ENCODE results near the gene DNMT3A.

Gene DNMT3A

DNA sequence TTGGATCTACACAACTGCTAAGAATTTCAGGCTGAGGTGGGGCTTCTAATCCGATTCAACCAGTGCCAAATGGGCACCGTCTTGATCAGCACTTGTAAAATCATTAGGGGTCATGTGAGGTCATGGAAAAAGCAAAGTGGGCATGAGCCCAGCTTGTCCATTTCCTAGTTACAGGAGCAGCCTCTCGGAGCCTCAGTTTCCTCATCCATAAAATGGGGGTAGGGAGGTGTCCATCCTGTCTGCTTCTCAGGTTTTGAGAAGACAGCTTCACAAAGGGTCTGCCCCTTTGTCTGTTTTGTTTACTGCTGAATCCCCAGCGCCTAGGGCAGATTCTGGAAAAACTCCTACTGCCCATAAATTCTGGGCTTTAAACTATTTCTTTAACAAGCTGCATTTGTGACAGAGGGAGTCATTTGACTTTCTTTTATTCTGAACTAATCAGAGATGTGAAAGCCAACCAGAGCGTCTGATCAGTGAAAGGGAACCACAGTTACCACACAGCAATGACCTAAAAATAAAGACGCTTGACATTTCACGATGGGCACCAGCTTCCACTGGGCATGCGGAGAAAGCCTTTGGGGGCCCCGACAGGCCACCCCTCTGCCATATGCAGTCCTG, 38.9 kb downstream of the DNMT3A start:
- no peak for DNase-seq

DNA sequence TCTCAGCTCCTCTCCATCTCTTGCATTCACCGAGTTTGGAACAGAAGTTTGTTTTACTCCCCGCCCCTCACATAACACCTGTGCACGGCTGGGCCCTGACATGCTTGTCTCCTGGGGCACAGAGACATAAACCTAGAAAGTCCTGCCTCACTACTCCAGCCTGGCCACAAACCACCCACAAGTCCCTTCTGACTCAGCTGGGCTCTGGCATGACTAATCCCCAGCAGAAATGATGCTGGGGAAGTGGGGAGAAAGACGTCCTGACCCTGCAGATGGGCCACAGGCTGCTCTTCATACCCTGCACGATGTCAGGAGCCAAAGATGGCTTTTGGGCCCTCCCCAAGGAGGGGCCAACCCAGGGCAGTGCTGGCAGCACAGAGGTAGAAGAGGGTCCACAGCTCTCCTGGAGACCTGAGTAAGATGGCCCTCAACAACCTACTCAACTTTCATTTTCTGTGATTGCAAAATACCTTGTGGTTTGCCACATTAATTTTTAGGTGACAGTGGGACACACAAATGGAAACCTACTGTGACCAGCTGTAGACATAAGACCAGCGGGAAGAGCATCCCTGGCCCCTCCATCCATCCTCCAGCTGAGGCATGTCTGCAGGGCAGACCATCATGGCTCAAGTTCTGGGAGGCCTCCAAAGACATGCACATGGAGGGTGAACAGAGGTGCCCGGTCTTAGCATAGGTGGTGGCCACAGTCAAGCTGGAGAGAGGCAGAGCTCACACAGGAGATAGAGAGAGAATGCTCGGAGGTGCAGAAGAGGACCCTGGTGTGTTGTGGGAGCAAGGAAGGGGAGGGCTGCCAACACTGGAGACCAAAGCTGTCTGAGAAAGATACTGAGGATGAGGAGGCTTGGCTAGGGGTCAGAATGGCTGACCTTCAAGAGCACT, 40.0 kb downstream of the DNMT3A start:
- DNase-seq: no peak

DNA sequence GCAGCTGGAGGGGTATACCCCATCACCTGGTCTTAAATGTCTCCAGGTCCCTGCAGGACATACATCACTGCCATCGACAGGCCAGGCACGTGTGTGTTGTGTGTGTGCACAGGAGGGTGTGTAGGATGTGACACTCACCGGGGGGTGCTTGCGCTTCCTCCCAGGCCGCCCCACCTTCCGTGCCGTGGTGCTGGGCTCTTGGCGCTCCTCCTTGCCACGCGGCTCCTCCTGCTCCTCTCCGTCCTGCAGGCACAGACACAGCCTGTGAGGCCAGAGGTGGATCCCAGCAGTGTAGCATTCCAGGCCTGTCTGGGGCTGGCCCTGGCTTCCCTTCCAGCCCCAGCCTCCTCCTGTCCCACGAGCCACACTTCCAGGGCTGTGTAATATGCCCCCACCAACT, 41.7 kb downstream of the DNMT3A start:
- no peak for DNase-seq

DNA sequence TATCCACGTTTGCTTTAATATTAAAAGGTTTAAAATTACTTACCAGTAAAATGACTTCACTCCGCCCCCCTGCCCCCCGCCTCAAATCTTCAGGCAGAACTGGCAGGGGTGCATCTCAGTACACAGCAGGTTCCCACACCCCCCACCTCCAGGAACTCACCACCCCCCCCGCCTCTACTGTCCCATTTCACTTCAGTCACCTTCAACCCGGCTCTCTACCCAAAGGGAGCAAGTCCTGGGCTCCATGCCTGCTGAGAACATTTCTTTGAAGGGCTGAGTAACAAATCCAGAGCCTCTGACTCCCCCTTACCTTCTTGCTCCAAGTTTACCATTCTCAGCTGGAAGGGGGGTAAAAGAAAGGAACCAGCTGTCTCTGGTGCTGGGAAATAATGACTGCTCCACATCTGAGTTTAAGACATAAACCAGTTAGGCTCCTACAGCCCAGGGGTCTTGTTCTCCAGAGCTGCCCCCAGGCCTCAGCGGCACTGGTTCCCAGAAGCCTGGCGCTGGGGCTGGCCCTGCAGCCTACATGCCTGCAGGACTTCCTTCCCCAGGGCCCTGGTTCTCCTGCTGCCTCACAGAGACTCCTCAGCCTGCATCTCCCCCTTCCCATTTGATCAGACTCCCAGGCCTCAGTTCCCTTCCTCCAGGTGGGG, 42.8 kb downstream of the DNMT3A start:
- no peak for DNase-seq

DNA sequence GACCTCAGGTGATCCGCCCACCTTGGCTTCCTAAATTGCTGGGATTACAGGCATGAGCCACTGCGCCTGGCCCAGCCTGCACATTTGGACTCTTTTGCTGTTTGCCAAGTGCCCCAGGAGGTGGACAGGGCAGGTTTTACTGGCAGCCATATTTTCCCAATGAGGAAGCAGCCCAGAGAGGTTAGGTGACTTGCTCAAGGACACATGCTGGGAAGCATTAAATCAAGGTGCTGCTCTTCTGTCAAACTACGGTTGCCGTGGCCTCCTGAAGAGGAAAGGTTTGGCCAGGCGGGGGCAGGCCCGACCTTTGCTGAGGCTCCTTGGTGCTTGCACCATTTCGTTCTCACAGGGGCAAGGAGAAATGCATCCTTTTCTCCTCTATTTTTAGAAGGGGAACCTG, 44.0 kb downstream of the DNMT3A start:
- DNase-seq: no peak

DNA sequence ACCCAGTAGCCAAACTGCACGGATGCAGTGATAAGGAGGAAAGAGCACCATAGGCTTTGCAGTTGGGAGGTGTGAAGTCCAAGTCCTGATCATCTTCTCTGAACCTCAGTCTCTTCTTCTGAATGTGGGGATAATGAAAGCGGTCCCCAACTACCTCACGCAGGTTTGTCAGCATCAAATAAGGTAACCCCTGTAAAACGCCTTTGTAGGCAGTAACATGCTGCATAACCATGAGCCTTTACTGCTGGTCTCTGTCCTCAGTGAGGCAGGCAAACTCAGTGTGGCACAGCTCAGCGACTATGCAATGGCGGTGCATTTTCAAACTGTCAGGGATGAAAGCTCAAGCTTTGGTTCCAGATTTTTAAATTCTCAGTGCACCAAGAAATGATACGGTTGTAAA, 46.1 kb downstream of the DNMT3A start:
- no peak for DNase-seq

DNA sequence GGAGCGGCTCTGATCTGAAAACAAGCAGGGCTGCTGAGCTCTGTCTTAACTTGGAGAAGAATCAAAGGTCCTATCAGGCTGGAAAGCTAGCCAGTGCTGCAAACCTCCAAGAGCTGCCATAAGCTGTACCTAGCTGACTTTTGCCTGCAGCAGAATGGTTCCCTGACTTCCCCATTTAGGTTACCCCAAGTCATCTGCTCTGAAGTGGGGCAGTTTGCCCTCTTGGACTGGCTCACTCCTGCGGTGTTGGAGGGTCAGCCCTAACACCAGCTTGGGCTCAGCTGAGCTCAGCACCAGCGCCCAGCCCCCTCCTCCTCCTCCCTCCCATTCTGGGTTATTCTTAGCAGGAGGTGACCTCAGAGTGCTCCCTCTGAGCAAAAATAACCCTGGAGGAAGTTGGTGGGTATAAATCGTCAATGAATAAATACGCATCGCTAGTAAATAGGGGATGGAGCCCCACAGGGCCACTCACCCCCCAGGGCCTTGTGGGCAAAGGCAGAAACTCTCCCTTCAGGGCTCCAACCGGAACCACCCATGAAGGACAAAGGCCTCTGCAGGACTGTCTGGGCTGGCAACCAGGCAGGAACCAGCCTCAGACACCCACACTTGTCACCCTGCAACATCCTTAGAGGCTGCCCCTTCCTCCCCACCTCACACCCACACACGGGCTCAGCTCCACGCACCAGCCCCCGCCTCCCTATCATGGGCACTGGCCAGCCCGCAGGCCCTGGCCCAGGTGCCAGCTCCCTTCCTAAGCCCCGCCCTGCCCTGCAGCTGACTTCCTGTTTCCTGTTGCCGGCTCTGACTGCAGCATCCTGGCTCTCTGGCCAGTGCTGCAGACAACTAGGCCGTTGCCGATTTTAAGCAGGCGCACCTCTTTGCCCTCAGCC, 46.9 kb downstream of the DNMT3A start:
- DNase-seq: no peak

DNA sequence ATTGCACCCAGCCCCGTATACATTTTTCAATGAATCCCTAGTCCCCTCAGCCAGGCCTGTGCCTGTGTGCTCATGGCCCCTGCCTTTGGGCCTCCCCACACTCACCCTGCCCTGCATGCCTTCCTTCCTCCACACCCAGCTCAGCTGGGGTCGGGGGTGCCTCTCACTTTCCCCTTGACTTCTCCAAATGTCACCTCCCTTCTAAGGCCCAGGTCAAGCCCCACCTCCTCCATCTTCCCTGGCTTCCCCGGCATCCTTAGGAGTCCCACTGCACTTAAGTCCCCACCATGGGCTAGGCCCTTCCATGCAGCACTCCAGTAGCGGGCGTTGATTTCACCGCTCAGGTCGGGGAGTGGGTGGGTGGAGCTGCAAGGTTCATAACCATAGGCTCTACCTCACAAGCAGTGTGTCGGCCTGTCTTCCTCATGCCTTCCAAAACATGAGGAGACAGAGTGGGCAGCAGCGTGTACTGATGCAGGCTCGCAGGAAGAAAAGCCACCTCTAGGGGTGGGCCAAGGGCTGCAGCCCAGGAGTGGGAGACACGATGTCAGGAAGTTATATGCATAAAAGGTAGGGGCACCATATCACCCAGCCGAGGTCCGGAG, 47.7 kb downstream of the DNMT3A start:
- DNase-seq: no peak

DNA sequence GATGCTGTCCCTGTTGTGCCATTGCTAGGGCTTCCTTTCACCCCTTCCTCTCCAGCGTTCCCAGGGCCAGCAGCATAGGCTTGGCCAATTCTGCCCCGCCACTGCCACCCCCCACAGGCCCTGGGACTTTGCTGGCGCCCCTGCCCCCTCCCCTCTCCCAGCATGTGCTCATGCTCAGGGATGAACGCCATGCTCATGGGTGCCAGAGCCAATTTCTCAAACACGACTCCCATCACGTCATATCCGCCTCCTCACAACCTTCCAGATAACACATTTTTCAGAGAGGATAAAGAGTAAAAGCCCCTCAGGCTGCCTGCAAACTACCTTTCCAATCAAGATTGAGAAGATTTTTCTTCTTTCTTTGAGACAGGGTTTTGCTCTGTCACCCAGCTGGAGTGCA, 48.6 kb downstream of the DNMT3A start:
- no peak for DNase-seq

DNA sequence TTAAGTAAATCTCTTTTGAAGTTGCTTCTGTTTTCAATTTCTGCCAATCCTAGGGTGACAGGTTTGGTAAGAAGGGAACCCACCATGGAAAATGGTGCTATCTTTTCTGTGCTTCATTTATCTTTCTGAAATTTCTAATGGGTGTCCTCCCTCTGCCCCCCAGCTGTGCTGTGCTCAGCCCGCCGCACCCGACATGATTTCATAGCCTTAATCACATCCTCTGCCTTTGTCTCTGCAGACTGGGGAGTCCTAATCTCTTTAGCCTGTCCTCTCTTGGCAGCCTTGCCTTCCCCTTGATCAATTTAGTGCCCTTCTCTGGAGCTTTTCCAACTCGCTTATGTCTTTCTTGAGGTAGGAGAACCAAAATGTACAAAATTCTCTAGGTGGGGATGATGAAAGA, 49.3 kb downstream of the DNMT3A start:
- no peak for DNase-seq

DNA sequence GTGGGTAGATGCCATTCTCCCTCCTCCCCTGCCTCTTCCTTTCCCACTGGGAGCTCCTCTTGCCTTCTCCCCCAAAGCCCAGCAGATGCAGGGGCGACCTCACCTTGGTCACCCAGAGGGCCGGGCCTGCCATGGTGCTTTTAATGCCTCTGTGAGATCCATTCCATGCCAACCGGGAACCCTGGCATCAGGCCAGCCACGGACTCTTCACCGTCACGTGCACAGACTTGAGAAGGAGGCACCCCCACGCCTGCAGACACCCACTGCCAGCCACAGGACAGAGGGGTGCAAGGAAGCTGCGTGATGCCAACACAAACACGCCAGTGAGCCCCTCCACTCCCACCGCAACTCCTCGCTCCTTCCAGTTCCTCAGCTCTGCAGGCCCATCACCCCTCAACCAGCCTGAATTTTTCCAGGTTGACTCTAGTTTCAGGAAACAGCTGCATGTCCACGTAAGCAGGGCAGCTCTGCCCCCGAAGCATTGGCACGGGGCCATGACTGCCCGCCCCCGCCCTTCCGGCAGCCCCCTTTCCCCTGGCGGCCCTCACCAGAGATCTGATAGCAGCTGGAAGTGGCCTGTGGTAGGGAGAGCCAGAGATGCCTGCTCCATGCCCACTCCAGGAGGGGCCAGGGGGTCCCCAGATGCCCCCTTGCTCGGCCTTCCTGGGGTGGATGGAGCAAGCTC, 50.8 kb downstream of the DNMT3A start:
- DNase-seq: no peak

DNA sequence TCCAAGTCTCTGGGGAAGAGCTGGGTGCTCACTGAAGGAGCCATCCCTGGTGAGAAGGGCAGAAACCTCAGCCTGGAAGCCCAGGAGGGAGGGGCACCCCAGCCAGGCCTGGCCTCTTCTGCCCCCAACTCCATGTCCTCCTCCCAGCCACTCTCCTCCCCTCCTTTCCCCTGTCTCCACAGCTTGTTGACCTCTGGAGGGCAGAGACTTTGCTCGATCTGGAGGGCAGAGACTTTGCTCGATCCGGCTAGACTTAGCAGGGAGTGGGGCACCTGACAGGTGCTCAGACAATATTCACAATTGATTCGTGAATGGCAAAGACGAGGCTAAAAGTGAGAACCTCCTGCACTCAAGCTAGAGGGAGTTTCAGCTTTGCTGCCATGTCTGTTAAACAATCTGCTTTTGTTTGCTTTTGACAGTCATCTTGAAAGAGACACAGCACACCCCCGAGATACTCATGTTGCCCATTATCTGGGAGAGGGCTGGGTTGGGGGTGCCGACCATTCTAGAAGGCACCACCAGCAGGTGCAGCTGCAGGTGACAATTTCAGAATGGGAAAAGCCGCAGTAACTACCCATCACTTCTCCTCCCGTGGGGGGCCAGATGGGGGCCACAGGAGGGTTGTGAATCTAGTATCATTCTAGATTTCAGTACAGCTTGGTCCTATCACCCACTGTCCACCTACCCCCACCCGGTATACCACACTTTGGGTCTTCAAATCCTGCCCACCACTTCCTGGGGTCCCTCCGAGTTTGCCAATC, 54.8 kb downstream of the DNMT3A start:
- no peak for DNase-seq

DNA sequence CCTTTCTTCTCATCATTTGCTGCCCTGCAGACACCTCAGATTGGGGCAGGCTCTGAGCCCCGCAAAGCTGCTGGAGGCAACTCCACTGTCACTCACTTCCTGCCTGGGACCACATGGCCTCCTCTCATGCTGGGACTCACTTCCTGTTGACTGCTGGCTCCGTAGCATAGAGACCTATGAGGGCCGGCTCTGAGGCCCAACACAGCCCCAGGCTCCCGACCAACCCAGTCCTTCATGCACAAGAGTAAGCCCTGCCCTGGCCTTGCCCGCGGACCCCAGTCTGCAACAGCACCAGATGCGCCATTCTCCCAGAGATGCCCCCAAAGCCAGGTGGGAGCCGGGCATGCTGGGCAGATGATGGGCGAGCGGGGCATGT, 55.7 kb downstream of the DNMT3A start:
- no peak for DNase-seq

DNA sequence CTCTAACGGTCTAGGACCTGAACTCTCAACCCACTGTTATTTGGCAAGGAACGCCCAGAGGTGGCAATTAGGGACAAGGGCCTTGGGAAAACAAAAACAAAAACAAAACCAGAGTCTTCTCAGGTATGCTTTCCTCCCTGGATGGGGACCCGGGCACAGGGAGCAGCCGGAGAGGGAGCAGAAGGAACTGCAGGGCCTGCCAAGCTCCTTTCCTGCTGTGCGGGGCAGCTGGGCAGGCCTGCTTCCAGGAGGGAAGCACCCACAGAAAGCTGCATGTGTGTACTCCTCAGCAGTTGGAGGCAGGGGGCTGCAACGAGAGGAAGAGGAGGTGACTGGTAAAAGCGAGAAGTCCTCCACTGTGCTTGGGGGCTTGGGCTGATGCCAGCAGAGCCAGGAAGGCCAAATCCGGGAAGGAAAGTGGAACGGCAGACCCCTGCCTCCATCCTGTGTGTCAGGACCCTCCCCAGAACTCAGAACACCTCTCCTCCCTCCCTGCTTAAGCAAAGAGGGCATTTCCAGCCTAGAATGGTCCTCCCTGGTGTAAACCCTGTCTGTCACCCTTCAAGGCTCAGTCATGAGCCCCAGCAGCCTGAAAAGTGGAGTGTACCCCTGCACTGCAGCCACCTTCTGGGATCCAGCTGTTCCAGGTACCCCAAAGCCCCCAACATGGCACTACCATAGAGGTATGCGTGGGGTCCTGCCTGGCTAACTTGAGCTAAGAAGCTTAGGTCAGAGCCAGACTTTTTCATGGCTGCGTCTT, 56.3 kb downstream of the DNMT3A start:
- DNase-seq: no peak

DNA sequence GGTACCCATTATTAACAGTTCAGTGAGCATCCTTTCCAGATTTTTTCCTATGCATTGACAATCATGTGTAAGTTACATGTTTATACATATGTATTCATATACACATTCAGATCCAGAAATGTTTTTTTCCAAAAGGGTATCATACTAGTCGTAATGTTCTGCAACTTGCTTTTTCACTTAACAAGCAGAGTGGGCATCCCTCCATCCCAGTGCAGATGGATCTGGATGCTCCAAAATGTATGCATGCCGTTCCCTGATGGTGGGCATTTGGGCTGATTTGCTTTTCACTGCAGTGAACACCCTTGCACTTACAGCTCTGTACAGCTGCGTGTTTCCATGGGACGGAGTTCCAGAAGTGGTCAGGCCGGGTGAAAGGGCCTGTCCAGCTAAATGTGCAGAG, 57.0 kb downstream of the DNMT3A start:
- DNase-seq: no peak

DNA sequence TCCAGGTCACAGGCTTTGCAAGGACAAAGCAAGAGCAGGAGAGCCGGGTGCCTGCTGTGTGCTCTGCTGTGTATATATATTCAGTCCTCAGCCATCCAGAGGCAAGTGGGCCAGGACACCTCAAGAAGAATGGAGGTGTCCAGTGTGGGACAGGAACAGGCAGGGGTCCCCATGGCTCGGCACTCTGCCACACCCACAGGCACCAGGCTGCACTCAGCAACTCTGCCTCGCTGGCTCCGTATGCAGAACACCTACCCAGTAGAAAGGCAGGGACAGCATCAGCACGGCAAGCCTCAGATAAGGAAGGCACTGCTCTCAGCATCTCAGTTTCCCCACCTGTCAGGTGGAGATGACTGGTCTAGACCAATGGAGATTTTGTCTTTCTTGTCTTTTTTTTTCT, 57.8 kb downstream of the DNMT3A start:
- DNase-seq: no peak

DNA sequence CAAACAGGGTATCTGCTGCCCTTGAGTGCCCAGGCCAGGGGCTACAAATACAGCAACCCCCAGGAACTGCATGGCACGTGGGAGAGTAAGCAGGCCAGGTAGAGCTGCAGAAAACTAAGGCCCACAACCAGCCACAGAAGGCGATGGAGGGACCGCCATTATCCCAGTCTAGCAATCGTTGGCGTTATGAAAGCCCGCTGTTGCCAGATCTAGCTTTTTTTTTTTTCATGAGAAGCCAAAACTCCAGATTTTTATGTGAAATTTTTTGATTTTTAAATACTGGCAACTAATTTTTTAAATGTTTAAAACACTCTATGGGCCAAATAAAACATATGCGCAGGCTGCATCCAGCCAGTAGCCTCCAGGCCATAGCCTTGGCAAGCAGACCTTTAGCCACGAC, 59.8 kb downstream of the DNMT3A start:
- DNase-seq: no peak

DNA sequence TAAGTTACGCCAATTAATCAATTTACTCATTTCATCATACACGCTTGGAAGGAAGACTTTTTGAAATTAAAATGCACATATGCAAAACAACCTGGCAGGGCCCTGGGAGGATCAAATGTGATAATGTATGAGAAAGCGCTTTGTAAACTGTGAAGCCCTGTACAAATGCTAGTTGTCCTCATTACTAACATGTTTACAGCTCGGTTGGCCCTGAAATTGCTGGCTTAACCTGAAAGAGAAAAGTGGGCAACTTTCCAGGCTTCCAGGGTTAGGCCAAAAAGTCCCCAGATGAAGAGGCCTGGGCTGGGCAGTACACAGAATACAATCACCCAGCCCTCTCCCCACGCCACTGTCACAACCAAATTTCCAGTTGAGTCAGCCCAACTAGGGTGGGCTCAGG, 60.2 kb downstream of the DNMT3A start:
- DNase-seq: no peak

DNA sequence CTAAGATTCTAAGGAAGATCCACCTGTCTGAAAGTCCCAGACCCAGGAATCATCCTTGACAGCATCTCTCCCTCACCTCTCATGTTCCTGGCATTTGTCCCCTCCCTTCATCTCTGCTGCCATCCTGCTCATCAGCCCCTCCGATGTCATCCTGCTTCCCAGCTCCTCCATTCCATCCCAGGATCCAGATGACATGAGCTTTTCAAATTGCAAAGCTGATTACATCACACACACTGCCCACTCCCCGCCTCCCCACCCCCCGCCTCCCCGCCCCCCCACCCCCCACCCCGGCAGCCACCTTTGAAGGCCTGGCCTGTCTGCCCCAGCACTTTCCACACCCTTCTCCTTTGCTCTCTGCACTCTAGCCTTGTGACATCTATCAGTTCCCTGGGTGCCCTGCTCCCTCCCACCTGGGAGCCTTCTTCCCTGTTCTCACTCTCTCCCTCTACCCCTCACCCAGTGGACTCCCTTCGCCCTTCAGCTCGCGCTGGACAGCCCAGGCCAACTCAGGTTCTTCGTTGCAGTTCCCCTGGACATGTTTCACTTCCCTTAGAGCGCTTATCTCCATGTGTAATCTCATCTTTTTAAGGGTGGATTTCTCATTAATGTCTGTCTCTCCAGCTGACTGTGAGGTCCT, 61.6 kb downstream of the DNMT3A start:
- DNase-seq: no peak

DNA sequence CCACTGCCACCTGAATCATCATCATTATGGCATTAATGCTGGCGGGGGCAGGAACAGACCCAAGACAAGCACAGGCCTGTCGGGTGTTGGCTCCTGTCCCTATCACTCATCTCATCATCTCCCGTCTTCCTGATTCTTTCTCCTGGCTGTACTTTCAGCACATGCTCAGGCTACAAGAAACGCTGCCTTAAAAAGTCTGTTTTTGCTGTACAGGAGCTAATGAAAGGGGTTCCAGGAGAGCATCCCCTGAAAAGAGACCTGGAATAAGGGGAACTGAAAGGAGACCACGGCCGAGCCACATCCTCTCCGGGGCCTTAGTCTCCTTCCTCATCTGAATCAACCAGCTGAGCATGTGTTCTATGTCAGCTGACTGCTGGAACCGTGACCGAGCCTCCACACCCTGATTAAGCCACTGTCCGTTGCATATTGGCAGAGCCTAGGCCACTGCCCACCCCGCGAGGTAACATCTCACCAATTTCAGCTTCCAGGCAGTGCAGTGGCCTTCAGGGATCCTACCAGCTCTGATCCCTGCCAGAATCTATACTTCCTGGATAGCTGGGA, 62.6 kb downstream of the DNMT3A start:
- no peak for DNase-seq
